Loucy (cell line): ENCODE results near the gene APCS.

Source experiments
- CTCF ChIP-seq: fragments of 200-600 bp; sonication (generic); conservative IDR thresholded peaks from 2 replicates; pipeline ENCODE4 v1.5.1; 2014; ENCODE audit warnings: mild to moderate bottlenecking, antibody characterized with exemption, low read length
- EZH2phosphoT487 ChIP-seq: fragments of 200-600 bp; IDR thresholded peaks from 2 replicates; pipeline ENCODE4 v1.6.1; 2018; ENCODE audit warnings: antibody characterized with exemption, mild to moderate bottlenecking, moderate library complexity, borderline replicate concordance

GRCh38 chr1:159632922-159633321 lies 45.3 kb downstream of the APCS start:
- TF ChIP-seq CTCF (no peak), EZH2phosphoT487 (no peak)
